ENCODE measurements around the gene UBE2M.

DNA sequence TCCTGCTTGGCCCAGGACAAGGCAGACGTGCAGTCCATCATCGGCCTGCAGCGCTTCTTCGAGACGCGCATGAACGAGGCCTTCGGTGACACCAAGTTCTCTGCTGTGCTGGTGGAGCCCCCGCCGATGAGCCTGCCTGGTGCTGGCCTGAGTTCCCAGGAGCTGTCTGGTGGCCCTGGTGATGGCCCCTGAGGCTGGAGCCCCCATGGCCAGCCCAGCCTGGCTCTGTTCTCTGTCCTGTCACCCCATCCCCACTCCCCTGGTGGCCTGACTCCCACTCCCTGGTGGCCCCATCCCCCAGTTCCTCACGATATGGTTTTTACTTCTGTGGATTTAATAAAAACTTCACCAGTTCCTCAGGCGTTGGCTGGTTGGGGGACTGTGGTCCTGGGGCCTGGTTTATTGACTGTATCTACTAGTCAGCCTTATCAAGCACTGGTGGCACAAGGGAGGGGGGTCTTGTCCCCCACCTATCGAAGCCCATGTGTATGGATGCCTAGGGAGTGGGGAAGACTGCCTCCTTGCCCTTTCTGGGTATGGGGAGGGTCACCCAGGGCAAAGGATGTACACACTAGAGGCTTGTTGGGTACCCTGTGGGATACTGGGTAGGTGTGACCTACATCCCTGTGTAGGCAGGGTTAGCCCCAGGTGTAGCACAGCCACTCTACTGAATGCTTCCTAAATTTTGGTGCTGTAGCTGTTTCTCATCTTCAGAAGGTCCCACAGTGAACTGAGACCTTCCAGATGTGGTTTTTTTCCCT, 7.9 kb downstream of the UBE2M start:
- TF ChIP-seq SUZ12 (IDR thresholded peaks at IDR 0.05; ENCODE audit: extremely low read depth, insufficient read depth, insufficient read length) = no peak
- no peak for TF ChIP-seq YY1 (IDR thresholded peaks at IDR 0.05; ENCODE audit: insufficient read depth, insufficient read length)

Measured in NT2/D1 (cell line).